MM.1S (cell line): ENCODE measurements around the gene TSHZ2.

Source experiments
- DNase-seq: peaks from one replicate; pipeline ENCODE4 v3.0.0-alpha.2; 2015
- H2AFZ ChIP-seq: fragments of 300-600 bp; sonication (generic); 2 replicates; pipeline ENCODE4 v1.6.0; 2016; ENCODE audit warnings: antibody characterized with exemption, low read length
- H3F3A ChIP-seq: fragments of 300-600 bp; sonication (generic); 2 replicates; pipeline ENCODE4 v1.6.1; 2016; ENCODE audit warnings: mild to moderate bottlenecking, antibody characterized with exemption, low read length, moderate library complexity, mixed read lengths; ENCODE audit not compliant: insufficient read depth
- H3K27ac ChIP-seq: fragments of 300-600 bp; sonication (generic); 2 replicates; pipeline ENCODE4 v1.5.1; 2016; ENCODE audit warnings: mild to moderate bottlenecking, low read length
- H3K27me3 ChIP-seq: fragments of 300-600 bp; sonication (generic); replicated peaks from 2 replicates; pipeline ENCODE4 v1.6.0; 2016; ENCODE audit warnings: low read length; ENCODE audit not compliant: insufficient read depth
- H3K36me3 ChIP-seq: fragments of 300-600 bp; sonication (generic); replicated peaks from 2 replicates; pipeline ENCODE4 v1.6.1; 2016; ENCODE audit warnings: mild to moderate bottlenecking, low read length, mixed read lengths; ENCODE audit not compliant: insufficient read depth
- H3K4me1 ChIP-seq: fragments of 300-600 bp; sonication (generic); 2 replicates; pipeline ENCODE4 v1.6.1; 2016; ENCODE audit warnings: low read length, mixed read lengths
- H3K4me2 ChIP-seq: fragments of 300-600 bp; sonication (generic); 2 replicates; pipeline ENCODE4 v1.6.0; 2016; ENCODE audit warnings: low read depth, low read length
- H3K4me3 ChIP-seq: fragments of 300-600 bp; sonication (generic); 2 replicates; pipeline ENCODE4 v1.5.1; 2016; ENCODE audit warnings: low read length, mixed read lengths
- H3K79me2 ChIP-seq: fragments of 300-600 bp; sonication (generic); 2 replicates; pipeline ENCODE4 v1.6.1; 2016; ENCODE audit warnings: mixed run types, low read length, mixed read lengths
- H3K9ac ChIP-seq: fragments of 300-600 bp; sonication (generic); 2 replicates; pipeline ENCODE4 v1.6.1; 2016; ENCODE audit warnings: low read length, mixed read lengths
- H3K9me2 ChIP-seq: fragments of 300-600 bp; sonication (generic); replicated peaks from 2 replicates; pipeline ENCODE4 v1.6.1; 2016; ENCODE audit warnings: mild to moderate bottlenecking, low read length, mixed read lengths; ENCODE audit not compliant: insufficient read depth
- H3K9me3 ChIP-seq: fragments of 300-600 bp; sonication (generic); replicated peaks from 2 replicates; pipeline ENCODE4 v1.6.1; 2016; ENCODE audit warnings: mild to moderate bottlenecking, low read length, mixed read lengths; ENCODE audit not compliant: insufficient read depth
- H4K20me1 ChIP-seq: fragments of 300-600 bp; sonication (generic); 2 replicates; pipeline ENCODE4 v1.6.1; 2016; ENCODE audit warnings: mild to moderate bottlenecking, low read length, moderate library complexity, mixed read lengths; ENCODE audit not compliant: insufficient read depth
- EZH2 ChIP-seq: fragments of 300-600 bp; sonication (generic); optimal IDR thresholded peaks from 2 replicates; pipeline ENCODE3; 2017; ENCODE audit warnings: low read depth, mild to moderate bottlenecking, antibody characterized with exemption, low read length, mixed read lengths
- EZH2phosphoT487 ChIP-seq: fragments of 300-600 bp; sonication (generic); IDR thresholded peaks from 2 replicates; pipeline ENCODE4 v1.6.1; 2018; ENCODE audit warnings: antibody characterized with exemption, low read length
- TF ChIP-seq, protein P1 (sequence below): fragments of 300-600 bp; sonication (generic); IDR thresholded peaks from 2 replicates; pipeline ENCODE4 v1.5.1; 2016; ENCODE audit warnings: antibody characterized with exemption, low read length, mixed read lengths

The TSHZ2 gene

DNA sequence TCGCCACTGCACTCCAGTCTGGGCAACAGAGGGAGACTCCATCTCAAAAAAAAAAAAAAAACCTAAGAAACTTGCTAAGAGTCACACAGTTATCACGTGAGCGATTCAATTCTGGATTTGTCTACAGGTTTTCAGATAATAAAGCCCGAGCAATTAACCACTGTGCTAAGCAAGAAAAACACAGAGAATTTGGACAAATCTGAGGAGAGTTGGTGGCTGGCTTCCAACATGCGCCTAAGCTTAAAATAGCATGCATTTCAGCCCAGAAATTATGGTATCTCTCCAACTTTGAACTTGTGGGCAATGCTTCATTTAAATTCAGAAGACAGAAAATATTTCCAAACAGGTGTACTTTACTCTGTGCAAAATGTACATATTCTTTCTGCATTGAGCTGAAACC lies 232.9 kb downstream of the TSHZ2 start:
- H3K9me3 ChIP-seq = no peaks in the 10 kb centered on the region
- no peaks in the 10 kb centered on the region for H3K36me3 ChIP-seq
- H3F3A ChIP-seq = no peaks in the 10 kb centered on the region
- TF ChIP-seq, protein P1, sequence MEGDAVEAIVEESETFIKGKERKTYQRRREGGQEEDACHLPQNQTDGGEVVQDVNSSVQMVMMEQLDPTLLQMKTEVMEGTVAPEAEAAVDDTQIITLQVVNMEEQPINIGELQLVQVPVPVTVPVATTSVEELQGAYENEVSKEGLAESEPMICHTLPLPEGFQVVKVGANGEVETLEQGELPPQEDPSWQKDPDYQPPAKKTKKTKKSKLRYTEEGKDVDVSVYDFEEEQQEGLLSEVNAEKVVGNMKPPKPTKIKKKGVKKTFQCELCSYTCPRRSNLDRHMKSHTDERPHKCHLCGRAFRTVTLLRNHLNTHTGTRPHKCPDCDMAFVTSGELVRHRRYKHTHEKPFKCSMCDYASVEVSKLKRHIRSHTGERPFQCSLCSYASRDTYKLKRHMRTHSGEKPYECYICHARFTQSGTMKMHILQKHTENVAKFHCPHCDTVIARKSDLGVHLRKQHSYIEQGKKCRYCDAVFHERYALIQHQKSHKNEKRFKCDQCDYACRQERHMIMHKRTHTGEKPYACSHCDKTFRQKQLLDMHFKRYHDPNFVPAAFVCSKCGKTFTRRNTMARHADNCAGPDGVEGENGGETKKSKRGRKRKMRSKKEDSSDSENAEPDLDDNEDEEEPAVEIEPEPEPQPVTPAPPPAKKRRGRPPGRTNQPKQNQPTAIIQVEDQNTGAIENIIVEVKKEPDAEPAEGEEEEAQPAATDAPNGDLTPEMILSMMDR = no peak
- TF ChIP-seq EZH2 (no peak), EZH2phosphoT487 (no peak)
- no peak overlapping the region for H3K4me2 ChIP-seq
- no peak for DNase-seq
- H3K79me2 ChIP-seq = no peaks in the 10 kb centered on the region
- H3K4me3 ChIP-seq = no peak overlapping the region
- H3K4me1 ChIP-seq = no peaks in the 10 kb centered on the region
- no peak overlapping the region for H2AFZ ChIP-seq
- no peaks in the 10 kb centered on the region for H4K20me1 ChIP-seq
- H3K27ac ChIP-seq = no peak overlapping the region
- no peaks in the 10 kb centered on the region for H3K27me3 ChIP-seq
- H3K9ac ChIP-seq = no peak overlapping the region
- no peaks in the 10 kb centered on the region for H3K9me2 ChIP-seq

DNA sequence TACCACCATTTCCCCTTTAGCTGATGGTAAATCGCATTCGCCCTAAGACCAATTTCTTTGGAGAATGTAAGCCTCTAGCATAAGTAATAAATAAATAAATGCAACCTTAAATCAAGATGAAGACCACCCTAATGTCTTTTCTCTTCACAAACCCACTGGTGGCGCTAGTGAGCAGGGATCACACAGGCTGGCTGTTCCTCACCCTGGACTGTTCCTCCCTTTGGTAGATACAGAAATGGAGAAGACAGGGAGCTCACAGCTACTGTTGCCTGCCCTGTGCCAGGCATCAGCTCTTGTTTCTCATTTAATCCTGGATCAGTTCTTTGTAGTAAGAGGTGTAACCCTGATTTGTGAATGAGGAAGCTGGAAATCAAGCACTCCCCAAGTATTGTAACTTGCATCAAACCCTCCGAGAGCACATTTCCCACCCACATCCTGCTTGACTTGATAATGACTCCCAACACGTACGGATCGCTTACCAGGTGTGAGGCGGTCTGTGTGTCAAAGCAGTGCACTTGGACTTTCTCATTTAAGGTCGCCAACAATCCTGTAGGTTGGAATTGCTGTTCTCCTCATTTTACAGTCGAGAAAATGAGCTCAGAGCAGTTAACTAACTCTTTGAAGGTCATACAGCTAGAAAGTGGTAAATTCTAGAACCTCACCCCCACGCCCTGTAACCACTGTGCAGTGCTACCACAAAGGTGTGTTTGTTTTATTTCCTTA lies 236.1 kb downstream of the TSHZ2 start:
- Histone ChIP-seq H4K20me1 (no peaks in the 10 kb centered on the region), H3K4me3 (no peak overlapping the region), H3K4me1 (no peaks in the 10 kb centered on the region), H3K9me3 (no peaks in the 10 kb centered on the region), H3K9ac (no peak overlapping the region), H3K79me2 (no peaks in the 10 kb centered on the region), H3K9me2 (no peaks in the 10 kb centered on the region), H3K4me2 (no peak overlapping the region), H3K27ac (no peak overlapping the region), H2AFZ (no peak overlapping the region), H3K27me3 (no peaks in the 10 kb centered on the region), H3F3A (no peaks in the 10 kb centered on the region), H3K36me3 (no peaks in the 10 kb centered on the region)
- DNase-seq = no peak
- TF ChIP-seq, protein P1 = peak; percentile 24
- no peak for TF ChIP-seq EZH2phosphoT487

- Histone ChIP-seq H3K27me3 (no peaks in the 10 kb centered on the region), H3K27ac (no peak overlapping the region), H3K4me3 (no peak overlapping the region), H3K79me2 (no peaks in the 10 kb centered on the region), H3K4me1 (peaks cover 6% of the 10 kb centered on the region; the same call in 1 of the 2 replicates), H3F3A (no peaks in the 10 kb centered on the region), H2AFZ (no peak overlapping the region), H3K9me2 (no peaks in the 10 kb centered on the region), H3K36me3 (no peaks in the 10 kb centered on the region), H3K9me3 (no peaks in the 10 kb centered on the region), H3K4me2 (no peak overlapping the region), H4K20me1 (no peaks in the 10 kb centered on the region), H3K9ac (no peak overlapping the region)
- no peak for TF ChIP-seq EZH2phosphoT487
- TF ChIP-seq, protein P1 = no peak
- TF ChIP-seq EZH2 = no peak
- no peak for DNase-seq
Observed at GRCh38 chr20:53210041-53210440, 237.9 kb downstream of the TSHZ2 start.
